Esophagus squamous epithelium (tissue), 4 donors: ENCODE data around the gene PTPRN2.

Experiments used
- CTCF ChIP-seq, 6 experiments: fragments of 450-650 bp in 4 of 6; fragments of 200-600 bp in 2 of 6; sonication (generic) in 2 of 6; IDR thresholded peaks; one replicate each; pipeline ENCODE4 v1.5.1; 2016 to 2019; ENCODE audit warnings: antibody characterized with exemption in 6 of 6, mild to moderate bottlenecking in 4 of 6, moderate library complexity in 4 of 6
- POLR2A ChIP-seq, 4 donors: fragments of 450-650 bp; IDR thresholded peaks; one replicate each; pipeline ENCODE4 v1.6.1; 2017; ENCODE audit warnings: antibody characterized with exemption in 4 of 4, mild to moderate bottlenecking in 4 of 4, moderate library complexity in 3 of 4

- TF ChIP-seq CTCF (IDR thresholded peaks at IDR 0.05) (no peak), POLR2A (IDR thresholded peaks at IDR 0.05) (no peak)
Measured at GRCh38 chr7:158003441-158004122, 584.0 kb downstream of the PTPRN2 start.
